Neural cell (in vitro differentiated cells): ENCODE measurements around the gene ROR1.

Source experiments
- EP300 ChIP-seq: fragments of 450-650 bp; conservative IDR thresholded peaks from 2 replicates; pipeline ENCODE4 v1.6.1; 2014; ENCODE audit warnings: antibody characterized with exemption, mild to moderate bottlenecking, moderate library complexity; ENCODE audit not compliant: poor library complexity, severe bottlenecking
- EZH2 ChIP-seq: fragments of 200-600, 300-800 bp; shearing (Covaris generic), sonication (generic); IDR thresholded peaks from 2 replicates; pipeline ENCODE4 v1.6.1; 2014; ENCODE audit warnings: antibody characterized with exemption, low read length, borderline replicate concordance, mild to moderate bottlenecking; ENCODE audit not compliant: insufficient read depth, poor library complexity, severe bottlenecking
- POLR2AphosphoS5 ChIP-seq: IDR thresholded peaks from 2 replicates; pipeline ENCODE4 v1.6.1; 2012
- RAD21 ChIP-seq: fragments of 450-650 bp; conservative IDR thresholded peaks from 2 replicates; pipeline ENCODE4 v1.6.1; 2014; ENCODE audit warnings: antibody characterized with exemption, mild to moderate bottlenecking, moderate library complexity
- SMC3 ChIP-seq: fragments of 450-650 bp; conservative IDR thresholded peaks from 2 replicates; pipeline ENCODE4 v1.6.1; 2014; ENCODE audit warnings: antibody characterized with exemption, mild to moderate bottlenecking, moderate library complexity; ENCODE audit not compliant: poor library complexity
- TAF1 ChIP-seq: IDR thresholded peaks from 2 replicates; pipeline ENCODE4 v1.6.1; 2012; ENCODE audit warnings: low read depth
- TF ChIP-seq, protein P1 (sequence below): fragments of 450-650 bp; IDR thresholded peaks from 2 replicates; pipeline ENCODE4 v1.5.1; 2014; ENCODE audit warnings: antibody characterized with exemption, mild to moderate bottlenecking, moderate library complexity; ENCODE audit not compliant: poor library complexity, severe bottlenecking
- TF ChIP-seq, protein P2 (sequence below): IDR thresholded peaks from 2 replicates; pipeline ENCODE4 v1.6.1; 2012; ENCODE audit warnings: borderline replicate concordance

DNA sequence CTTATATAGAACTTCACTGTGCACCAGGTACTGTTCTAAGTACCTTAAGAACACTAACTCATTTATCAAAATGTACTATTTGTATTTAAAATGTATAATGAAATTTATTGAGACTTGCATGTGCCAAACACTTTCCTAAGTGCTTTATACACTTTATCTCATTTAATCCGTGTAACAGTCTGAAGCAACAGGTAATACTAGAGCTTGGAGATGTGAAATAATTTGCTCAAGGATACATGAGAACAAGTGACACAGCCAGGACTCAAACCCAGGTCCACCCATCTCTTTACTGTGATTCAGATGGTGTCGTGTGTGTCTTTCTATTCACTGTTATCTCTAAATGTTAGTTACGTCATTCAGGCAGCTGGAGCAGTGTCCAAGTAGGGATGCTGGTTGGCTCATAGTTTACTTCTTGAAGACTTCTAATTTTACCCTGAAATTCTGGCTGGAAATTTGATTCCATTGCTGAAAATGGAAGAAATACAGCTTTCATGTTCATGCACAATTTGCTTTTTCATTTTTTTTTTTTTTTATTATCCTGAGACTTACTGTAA lies 259.9 kb downstream of the ROR1 start:
- no peak for TF ChIP-seq EZH2
- TF ChIP-seq, protein P1, sequence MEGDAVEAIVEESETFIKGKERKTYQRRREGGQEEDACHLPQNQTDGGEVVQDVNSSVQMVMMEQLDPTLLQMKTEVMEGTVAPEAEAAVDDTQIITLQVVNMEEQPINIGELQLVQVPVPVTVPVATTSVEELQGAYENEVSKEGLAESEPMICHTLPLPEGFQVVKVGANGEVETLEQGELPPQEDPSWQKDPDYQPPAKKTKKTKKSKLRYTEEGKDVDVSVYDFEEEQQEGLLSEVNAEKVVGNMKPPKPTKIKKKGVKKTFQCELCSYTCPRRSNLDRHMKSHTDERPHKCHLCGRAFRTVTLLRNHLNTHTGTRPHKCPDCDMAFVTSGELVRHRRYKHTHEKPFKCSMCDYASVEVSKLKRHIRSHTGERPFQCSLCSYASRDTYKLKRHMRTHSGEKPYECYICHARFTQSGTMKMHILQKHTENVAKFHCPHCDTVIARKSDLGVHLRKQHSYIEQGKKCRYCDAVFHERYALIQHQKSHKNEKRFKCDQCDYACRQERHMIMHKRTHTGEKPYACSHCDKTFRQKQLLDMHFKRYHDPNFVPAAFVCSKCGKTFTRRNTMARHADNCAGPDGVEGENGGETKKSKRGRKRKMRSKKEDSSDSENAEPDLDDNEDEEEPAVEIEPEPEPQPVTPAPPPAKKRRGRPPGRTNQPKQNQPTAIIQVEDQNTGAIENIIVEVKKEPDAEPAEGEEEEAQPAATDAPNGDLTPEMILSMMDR, result no peak
- TF ChIP-seq EP300, result no peak
- TF ChIP-seq TAF1, result no peak
- no peak for TF ChIP-seq RAD21
- TF ChIP-seq, protein P2, sequence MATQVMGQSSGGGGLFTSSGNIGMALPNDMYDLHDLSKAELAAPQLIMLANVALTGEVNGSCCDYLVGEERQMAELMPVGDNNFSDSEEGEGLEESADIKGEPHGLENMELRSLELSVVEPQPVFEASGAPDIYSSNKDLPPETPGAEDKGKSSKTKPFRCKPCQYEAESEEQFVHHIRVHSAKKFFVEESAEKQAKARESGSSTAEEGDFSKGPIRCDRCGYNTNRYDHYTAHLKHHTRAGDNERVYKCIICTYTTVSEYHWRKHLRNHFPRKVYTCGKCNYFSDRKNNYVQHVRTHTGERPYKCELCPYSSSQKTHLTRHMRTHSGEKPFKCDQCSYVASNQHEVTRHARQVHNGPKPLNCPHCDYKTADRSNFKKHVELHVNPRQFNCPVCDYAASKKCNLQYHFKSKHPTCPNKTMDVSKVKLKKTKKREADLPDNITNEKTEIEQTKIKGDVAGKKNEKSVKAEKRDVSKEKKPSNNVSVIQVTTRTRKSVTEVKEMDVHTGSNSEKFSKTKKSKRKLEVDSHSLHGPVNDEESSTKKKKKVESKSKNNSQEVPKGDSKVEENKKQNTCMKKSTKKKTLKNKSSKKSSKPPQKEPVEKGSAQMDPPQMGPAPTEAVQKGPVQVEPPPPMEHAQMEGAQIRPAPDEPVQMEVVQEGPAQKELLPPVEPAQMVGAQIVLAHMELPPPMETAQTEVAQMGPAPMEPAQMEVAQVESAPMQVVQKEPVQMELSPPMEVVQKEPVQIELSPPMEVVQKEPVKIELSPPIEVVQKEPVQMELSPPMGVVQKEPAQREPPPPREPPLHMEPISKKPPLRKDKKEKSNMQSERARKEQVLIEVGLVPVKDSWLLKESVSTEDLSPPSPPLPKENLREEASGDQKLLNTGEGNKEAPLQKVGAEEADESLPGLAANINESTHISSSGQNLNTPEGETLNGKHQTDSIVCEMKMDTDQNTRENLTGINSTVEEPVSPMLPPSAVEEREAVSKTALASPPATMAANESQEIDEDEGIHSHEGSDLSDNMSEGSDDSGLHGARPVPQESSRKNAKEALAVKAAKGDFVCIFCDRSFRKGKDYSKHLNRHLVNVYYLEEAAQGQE, result no peak
- TF ChIP-seq SMC3, result no peak
- TF ChIP-seq POLR2AphosphoS5, result no peak
